Duodenal mucosa (tissue), 2 donors: ENCODE results near the gene SUPT3H.
"Not testable (repeated sequence)": the region's sequence is repeated elsewhere in the genome, so short reads cannot be mapped to it uniquely, and the experiment has no call there.

Experiments used
- H3K27ac ChIP-seq: one replicate; pipeline ENCODE4 v1.7.0; 2013; ENCODE audit warnings: low read depth, low read length
- H3K27me3 ChIP-seq, 2 donors: one replicate each; pipeline ENCODE4 v1.7.0; 2013; ENCODE audit warnings: low read length in 2 of 2, control low read depth in 1 of 2; ENCODE audit not compliant: insufficient read depth in 2 of 2, control insufficient read depth in 1 of 2
- H3K36me3 ChIP-seq, 2 donors: one replicate each; pipeline ENCODE4 v1.7.0; 2013; ENCODE audit warnings: low read length in 2 of 2, control low read depth in 1 of 2; ENCODE audit not compliant: insufficient read depth in 2 of 2, control insufficient read depth in 1 of 2
- H3K4me1 ChIP-seq, 2 donors: one replicate each; pipeline ENCODE4 v1.7.0; 2013; ENCODE audit warnings: low read length in 2 of 2, control low read depth in 1 of 2; ENCODE audit not compliant: insufficient read depth in 2 of 2, control insufficient read depth in 1 of 2
- H3K4me3 ChIP-seq, 2 donors: one replicate each; pipeline ENCODE4 v1.7.0; 2013; ENCODE audit warnings: low read length in 2 of 2, low read depth in 1 of 2
- H3K9ac ChIP-seq, 2 donors: one replicate each; pipeline ENCODE4 v1.7.0; 2013; ENCODE audit warnings: low read length in 2 of 2, low read depth in 1 of 2
- H3K9me3 ChIP-seq, 2 donors: one replicate each; pipeline ENCODE4 v1.7.0; 2013; ENCODE audit warnings: low read length in 2 of 2, control low read depth in 1 of 2; ENCODE audit not compliant: control insufficient read depth in 1 of 2

The SUPT3H gene

GRCh38 chr6:45192556-45192955 is 185.2 kb downstream of the SUPT3H start:
- H3K9ac ChIP-seq, result no peak overlapping the region
- H3K27me3 ChIP-seq, result no peaks in the 10 kb centered on the region
- H3K27ac ChIP-seq, result no peak overlapping the region
- H3K4me3 ChIP-seq, result no peak overlapping the region
- no peaks in the 10 kb centered on the region for H3K36me3 ChIP-seq
- H3K4me1 ChIP-seq, result no peaks in the 10 kb centered on the region
- H3K9me3 ChIP-seq, result no peaks in the 10 kb centered on the region

GRCh38 chr6:45191414-45191813 is 186.3 kb downstream of the SUPT3H start:
- Histone ChIP-seq H3K36me3 (no peaks in the 10 kb centered on the region), H3K9me3 (no peaks in the 10 kb centered on the region), H3K4me1 (no peaks in the 10 kb centered on the region), H3K4me3 (no peak overlapping the region), H3K9ac (no peak overlapping the region), H3K27me3 (no peaks in the 10 kb centered on the region), H3K27ac (no peak overlapping the region)

- H3K27me3 ChIP-seq, result no peaks in the 10 kb centered on the region
- no peak overlapping the region for H3K9ac ChIP-seq
- H3K36me3 ChIP-seq, result no peaks in the 10 kb centered on the region
- H3K27ac ChIP-seq, result no peak overlapping the region
- no peaks in the 10 kb centered on the region for H3K4me1 ChIP-seq
- no peaks in the 10 kb centered on the region for H3K9me3 ChIP-seq
- H3K4me3 ChIP-seq, result no peak overlapping the region
These were observed 189.9 kb downstream of the SUPT3H start for GRCh38 chr6:45187836-45188235.

GRCh38 chr6:45185403-45186251 is 192.1 kb downstream of the SUPT3H start:
- H3K4me3 ChIP-seq, result no peak overlapping the region
- H3K27ac ChIP-seq, result no peak overlapping the region
- no peaks in the 10 kb centered on the region for H3K9me3 ChIP-seq
- no peak overlapping the region for H3K9ac ChIP-seq
- no peaks in the 10 kb centered on the region for H3K27me3 ChIP-seq
- no peaks in the 10 kb centered on the region for H3K4me1 ChIP-seq
- H3K36me3 ChIP-seq, result no peaks in the 10 kb centered on the region

- H3K4me1 ChIP-seq, result no peaks in the 10 kb centered on the region
- H3K27ac ChIP-seq, result no peak overlapping the region
- H3K9me3 ChIP-seq, result no peaks in the 10 kb centered on the region
- no peak overlapping the region for H3K4me3 ChIP-seq
- H3K27me3 ChIP-seq, result no peaks in the 10 kb centered on the region
- H3K9ac ChIP-seq, result no peak overlapping the region
- no peaks in the 10 kb centered on the region for H3K36me3 ChIP-seq
These were observed 192.8 kb downstream of the SUPT3H start for GRCh38 chr6:45184937-45185336.

GRCh38 chr6:45184040-45184439 is 193.7 kb downstream of the SUPT3H start:
- Histone ChIP-seq H3K9me3 (no peaks in the 10 kb centered on the region), H3K27ac (no peak overlapping the region), H3K4me3 (no peak overlapping the region), H3K36me3 (no peaks in the 10 kb centered on the region), H3K9ac (no peak overlapping the region), H3K4me1 (no peaks in the 10 kb centered on the region), H3K27me3 (no peaks in the 10 kb centered on the region)

GRCh38 chr6:45176373-45176772 is 201.4 kb downstream of the SUPT3H start:
- not testable (repeated sequence) for H3K27me3 ChIP-seq, H3K27ac ChIP-seq, H3K4me3 ChIP-seq, H3K9ac ChIP-seq, H3K36me3 ChIP-seq, H3K9me3 ChIP-seq, H3K4me1 ChIP-seq

- H3K4me3 ChIP-seq, result no peak overlapping the region
- H3K27me3 ChIP-seq, result no peaks in the 10 kb centered on the region
- no peak overlapping the region for H3K27ac ChIP-seq
- no peaks in the 10 kb centered on the region for H3K9me3 ChIP-seq
- H3K4me1 ChIP-seq, result no peaks in the 10 kb centered on the region
- H3K36me3 ChIP-seq, result no peaks in the 10 kb centered on the region
- H3K9ac ChIP-seq, result no peak overlapping the region
These were observed 202.5 kb downstream of the SUPT3H start for GRCh38 chr6:45175272-45175671.

GRCh38 chr6:45174045-45174444 is 203.7 kb downstream of the SUPT3H start:
- H3K36me3 ChIP-seq, result no peaks in the 10 kb centered on the region
- H3K4me1 ChIP-seq, result no peaks in the 10 kb centered on the region
- H3K27ac ChIP-seq, result no peak overlapping the region
- no peaks in the 10 kb centered on the region for H3K9me3 ChIP-seq
- H3K27me3 ChIP-seq, result no peaks in the 10 kb centered on the region
- no peak overlapping the region for H3K4me3 ChIP-seq
- no peak overlapping the region for H3K9ac ChIP-seq

GRCh38 chr6:45171380-45171779 is 206.4 kb downstream of the SUPT3H start:
- Histone ChIP-seq H3K27me3 (no peaks in the 10 kb centered on the region), H3K27ac (no peak overlapping the region), H3K9me3 (no peaks in the 10 kb centered on the region), H3K4me1 (no peaks in the 10 kb centered on the region), H3K9ac (no peak overlapping the region), H3K36me3 (no peaks in the 10 kb centered on the region), H3K4me3 (no peak overlapping the region)
